ACC112 (cell line): ENCODE results near the gene TBCK.

Experiments
- H2AFZ ChIP-seq: fragments of 200-600 bp; sonication (generic); one replicate; pipeline ENCODE4 v1.6.0; 2017; ENCODE audit warnings: antibody characterized with exemption, low read length; ENCODE audit not compliant: unreplicated experiment
- H3K27ac ChIP-seq: fragments of 200-600 bp; sonication (generic); 2 replicates; pipeline ENCODE4 v1.5.1; 2014; ENCODE audit warnings: low read depth, mild to moderate bottlenecking, antibody characterized with exemption, low read length, moderate library complexity
- H3K27me3 ChIP-seq: fragments of 200-600 bp; sonication (generic); 2 replicates; pipeline ENCODE4 v1.6.1; 2014; ENCODE audit warnings: mild to moderate bottlenecking, antibody characterized with exemption, low read length, moderate library complexity, mixed read lengths; ENCODE audit not compliant: insufficient read depth
- H3K36me3 ChIP-seq: fragments of 200-600 bp; sonication (generic); 2 replicates; pipeline ENCODE4 v1.6.1; 2016; ENCODE audit warnings: mild to moderate bottlenecking, antibody characterized with exemption, low read length, moderate library complexity, mixed read lengths; ENCODE audit not compliant: insufficient read depth
- H3K4me1 ChIP-seq: fragments of 200-600 bp; sonication (generic); one replicate; pipeline ENCODE4 v1.6.1; 2016; ENCODE audit warnings: low read length, mixed read lengths; ENCODE audit not compliant: insufficient read depth, unreplicated experiment, control insufficient read depth
- H3K4me3 ChIP-seq: fragments of 200-600 bp; sonication (generic); 2 replicates; pipeline ENCODE4 v1.5.1; 2014; ENCODE audit warnings: mild to moderate bottlenecking, low read depth, low read length
- H3K79me2 ChIP-seq: fragments of 200-600 bp; sonication (generic); one replicate; pipeline ENCODE4 v1.6.0; 2016; ENCODE audit warnings: low read length; ENCODE audit not compliant: control insufficient read depth, unreplicated experiment, insufficient read depth

The TBCK gene

GRCh38 chr4:106289737-106290136 is 26.3 kb downstream of the TBCK start:
- H3K4me1 ChIP-seq = peaks cover 14% of the 10 kb centered on the region
- H3K36me3 ChIP-seq = peaks cover 14% of the 10 kb centered on the region; the same call in 1 of the 2 replicates
- no peaks in the 10 kb centered on the region for H3K79me2 ChIP-seq
- H3K27me3 ChIP-seq = no peaks in the 10 kb centered on the region
- no peak overlapping the region for H3K27ac ChIP-seq
- no peak overlapping the region for H2AFZ ChIP-seq
- no peak overlapping the region for H3K4me3 ChIP-seq

- Histone ChIP-seq H3K79me2 (no peaks in the 10 kb centered on the region), H3K27ac (peak overlapping the region; percentile 87), H3K27me3 (no peaks in the 10 kb centered on the region), H3K4me3 (no peak overlapping the region), H2AFZ (no peak overlapping the region), H3K4me1 (peaks cover 14% of the 10 kb centered on the region), H3K36me3 (0 out of 2 replicates have a peak, but pooled peaks cover 6% of the 10 kb centered on the region)
These were observed 28.5 kb downstream of the TBCK start for GRCh38 chr4:106287353-106287969.

- H3K4me3 ChIP-seq = no peak overlapping the region
- no peaks in the 10 kb centered on the region for H3K79me2 ChIP-seq
- no peak overlapping the region for H2AFZ ChIP-seq
- H3K4me1 ChIP-seq = peaks cover 14% of the 10 kb centered on the region
- no peaks in the 10 kb centered on the region for H3K27me3 ChIP-seq
- 0 out of 2 replicates have a peak, but pooled peaks cover 6% of the 10 kb centered on the region for H3K36me3 ChIP-seq
- H3K27ac ChIP-seq = peak overlapping the region; percentile 87
These were observed 29.4 kb downstream of the TBCK start for GRCh38 chr4:106286611-106287010.

- no peak overlapping the region for H3K4me3 ChIP-seq
- H3K36me3 ChIP-seq = 0 out of 2 replicates have a peak, but pooled peaks cover 4% of the 10 kb centered on the region
- no peaks in the 10 kb centered on the region for H3K79me2 ChIP-seq
- peaks cover 14% of the 10 kb centered on the region for H3K4me1 ChIP-seq
- no peak overlapping the region for H2AFZ ChIP-seq
- no peak overlapping the region for H3K27ac ChIP-seq
- H3K27me3 ChIP-seq = no peaks in the 10 kb centered on the region
These were observed 31.8 kb downstream of the TBCK start for GRCh38 chr4:106284227-106284626.

GRCh38 chr4:106277140-106277675 is 38.8 kb downstream of the TBCK start:
- Histone ChIP-seq H3K4me3 (no peak overlapping the region), H2AFZ (no peak overlapping the region), H3K4me1 (peaks cover 21% of the 10 kb centered on the region), H3K27ac (peak overlapping the region; percentile 63), H3K36me3 (0 out of 2 replicates have a peak, but pooled peaks cover 8% of the 10 kb centered on the region), H3K79me2 (no peaks in the 10 kb centered on the region), H3K27me3 (no peaks in the 10 kb centered on the region)

- H3K27me3 ChIP-seq = no peaks in the 10 kb centered on the region
These were observed 42.2 kb downstream of the TBCK start for GRCh38 chr4:106273831-106274230.

GRCh38 chr4:106270736-106271135 is 45.3 kb downstream of the TBCK start:
- Histone ChIP-seq H3K27ac (no peak overlapping the region), H2AFZ (no peak overlapping the region), H3K4me1 (peaks cover 16% of the 10 kb centered on the region), H3K4me3 (no peak overlapping the region), H3K79me2 (no peaks in the 10 kb centered on the region), H3K36me3 (0 out of 2 replicates have a peak, but pooled peaks cover 8% of the 10 kb centered on the region), H3K27me3 (no peaks in the 10 kb centered on the region)

More at GRCh38 chr4:106273831-106274230, 42.2 kb downstream of the TBCK start:
- Histone ChIP-seq H2AFZ (no peak overlapping the region), H3K4me1 (peaks cover 24% of the 10 kb centered on the region), H3K27ac (peak overlapping the region; percentile 1; the same call in 1 of the 2 replicates), H3K36me3 (0 out of 2 replicates have a peak, but pooled peaks cover 8% of the 10 kb centered on the region), H3K4me3 (no peak overlapping the region), H3K79me2 (no peaks in the 10 kb centered on the region)

- Histone ChIP-seq H3K4me1 (peaks cover 16% of the 10 kb centered on the region), H2AFZ (no peak overlapping the region), H3K4me3 (no peak overlapping the region), H3K36me3 (0 out of 2 replicates have a peak, but pooled peaks cover 6% of the 10 kb centered on the region), H3K79me2 (no peaks in the 10 kb centered on the region), H3K27ac (no peak overlapping the region), H3K27me3 (no peaks in the 10 kb centered on the region)
These were observed 46.3 kb downstream of the TBCK start for GRCh38 chr4:106269711-106270110.

GRCh38 chr4:106268786-106269185 is 47.2 kb downstream of the TBCK start:
- no peak overlapping the region for H3K27ac ChIP-seq
- no peak overlapping the region for H2AFZ ChIP-seq
- no peaks in the 10 kb centered on the region for H3K27me3 ChIP-seq
- no peak overlapping the region for H3K4me3 ChIP-seq
- no peaks in the 10 kb centered on the region for H3K79me2 ChIP-seq
- H3K36me3 ChIP-seq = no peaks in the 10 kb centered on the region
- H3K4me1 ChIP-seq = peaks cover 10% of the 10 kb centered on the region

GRCh38 chr4:106266201-106266600 is 49.8 kb downstream of the TBCK start:
- no peaks in the 10 kb centered on the region for H3K27me3 ChIP-seq
- peaks cover 5% of the 10 kb centered on the region for H3K4me1 ChIP-seq
- no peak overlapping the region for H2AFZ ChIP-seq
- no peaks in the 10 kb centered on the region for H3K36me3 ChIP-seq
- H3K4me3 ChIP-seq = no peak overlapping the region
- no peaks in the 10 kb centered on the region for H3K79me2 ChIP-seq
- H3K27ac ChIP-seq = no peak overlapping the region

GRCh38 chr4:106264331-106264728 is 51.7 kb downstream of the TBCK start:
- Histone ChIP-seq H3K27me3 (no peaks in the 10 kb centered on the region), H3K4me1 (peaks cover 5% of the 10 kb centered on the region), H3K27ac (no peak overlapping the region), H3K36me3 (no peaks in the 10 kb centered on the region), H3K4me3 (no peak overlapping the region), H2AFZ (no peak overlapping the region), H3K79me2 (no peaks in the 10 kb centered on the region)
